Liver (tissue), 9 donors: ENCODE results near the gene ZMYM2. TPM values are rescaled to one million over a fixed set of nuclear protein-coding genes. Genes with fewer than 3 reads are reported as not detected.

Experiments
- DNase-seq: peaks from one replicate; pipeline ENCODE4 v3.0.0-alpha.2; 2017; ENCODE audit warnings: low spot score
- H3K27ac ChIP-seq, 2 donors: one replicate each; pipeline ENCODE4 v1.7.0; 2013; ENCODE audit warnings: inconsistent platforms in 2 of 2, low read length in 2 of 2, control low read depth in 1 of 2, low read depth in 1 of 2, mild to moderate bottlenecking in 1 of 2
- H3K27me3 ChIP-seq, 4 donors: one replicate each; pipeline versions ENCODE4 v1.6.1 to v1.7.0; 2013; ENCODE audit warnings: low read length in 3 of 4, inconsistent platforms in 1 of 4, mild to moderate bottlenecking in 1 of 4, moderate library complexity in 1 of 4; ENCODE audit not compliant: control insufficient read depth in 4 of 4, insufficient read depth in 4 of 4
- H3K36me3 ChIP-seq, 4 donors: one replicate each; pipeline versions ENCODE4 v1.6.1 to v1.7.0; 2013; ENCODE audit warnings: low read length in 3 of 4, mild to moderate bottlenecking in 3 of 4, low read depth in 1 of 4, moderate library complexity in 1 of 4; ENCODE audit not compliant: control insufficient read depth in 4 of 4, insufficient read depth in 3 of 4
- H3K4me1 ChIP-seq, 4 donors: one replicate each; pipeline versions ENCODE4 v1.6.1 to v1.7.0; 2013; ENCODE audit warnings: low read length in 3 of 4, mild to moderate bottlenecking in 3 of 4, moderate library complexity in 1 of 4; ENCODE audit not compliant: control insufficient read depth in 4 of 4, insufficient read depth in 4 of 4
- H3K4me3 ChIP-seq, 3 donors: one replicate each; pipeline versions ENCODE4 v1.6.1 to v1.7.0; 2013; ENCODE audit warnings: low read length in 3 of 3, control low read depth in 1 of 3, low read depth in 1 of 3, mild to moderate bottlenecking in 1 of 3
- H3K9ac ChIP-seq, 2 donors: one replicate each; pipeline ENCODE4 v1.7.0; 2013; ENCODE audit warnings: low read length in 2 of 2, mild to moderate bottlenecking in 2 of 2, moderate library complexity in 2 of 2, control low read depth in 1 of 2, low read depth in 1 of 2
- H3K9me3 ChIP-seq, 4 donors: one replicate each; pipeline versions ENCODE4 v1.6.1 to v1.7.0; 2013; ENCODE audit warnings: low read length in 3 of 4; ENCODE audit not compliant: control insufficient read depth in 4 of 4
- CTCF ChIP-seq: fragments of 150-350 bp; IDR thresholded peaks from 2 replicates; pipeline ENCODE4 v1.5.1; 2017; ENCODE audit warnings: improper control_type of control experiment, low read depth, low read length; ENCODE audit not compliant: missing input control
- EGR1 ChIP-seq, 2 donors: IDR thresholded peaks; 2 replicates each; pipeline ENCODE4 v1.6.1; 2016 to 2018; ENCODE audit warnings: antibody characterized with exemption in 2 of 2, low read depth in 2 of 2
- FOXA1 ChIP-seq: IDR thresholded peaks from 2 replicates; pipeline ENCODE4 v1.6.1; 2016; ENCODE audit warnings: antibody characterized with exemption
- GABPA ChIP-seq, 2 donors: IDR thresholded peaks in 1 of 2; conservative IDR thresholded peaks in 1 of 2; 2 replicates each; pipeline ENCODE4 v1.6.1; 2016; ENCODE audit warnings: antibody characterized with exemption in 2 of 2, mild to moderate bottlenecking in 1 of 2, moderate library complexity in 1 of 2
- HNF4A ChIP-seq, 2 donors: conservative IDR thresholded peaks; 2 replicates each; pipeline ENCODE4 v1.6.1; 2016; ENCODE audit warnings: antibody characterized with exemption in 2 of 2, mild to moderate bottlenecking in 2 of 2
- HNF4G ChIP-seq: IDR thresholded peaks from 2 replicates; pipeline ENCODE4 v1.6.1; 2016; ENCODE audit warnings: antibody characterized with exemption
- JUND ChIP-seq, 2 donors: IDR thresholded peaks; 2 replicates each; pipeline ENCODE4 v1.6.1; 2016; ENCODE audit warnings: antibody characterized with exemption in 2 of 2
- NR2F2 ChIP-seq: IDR thresholded peaks from 2 replicates; pipeline ENCODE4 v1.6.1; 2016; ENCODE audit warnings: antibody characterized with exemption
- RAD21 ChIP-seq, 2 donors: IDR thresholded peaks; 2 replicates each; pipeline ENCODE4 v1.6.1; 2016; ENCODE audit warnings: antibody characterized with exemption in 2 of 2, mild to moderate bottlenecking in 2 of 2
- RXRA ChIP-seq, 2 donors: IDR thresholded peaks; 2 replicates each; pipeline ENCODE4 v1.6.1; 2017 to 2018; ENCODE audit warnings: antibody characterized with exemption in 2 of 2, mild to moderate bottlenecking in 1 of 2
- SP1 ChIP-seq: IDR thresholded peaks from 2 replicates; pipeline ENCODE4 v1.6.1; 2018; ENCODE audit warnings: antibody characterized with exemption, mild to moderate bottlenecking
- TAF1 ChIP-seq: conservative IDR thresholded peaks from 2 replicates; pipeline ENCODE4 v1.6.1; 2016; ENCODE audit warnings: antibody characterized with exemption, mild to moderate bottlenecking
- YY1 ChIP-seq: IDR thresholded peaks from 2 replicates; pipeline ENCODE4 v1.6.1; 2016; ENCODE audit warnings: antibody characterized with exemption, mild to moderate bottlenecking
- WGBS: extraction: QIAGEN DNeasy Blood & Tissue Kit; methylation state at CpG from one replicate; pipeline ENCODE4 v1.1.7; 2013; 5-methylcytosine and 5-hydroxymethylcytosine counted together
- polyA plus RNA-seq, 2 donors: library from polyadenylated mRNA; stranded (reverse) in 1 of 2; unstranded in 1 of 2; fragments of 200-250 nt in 1 of 2; fragments of >200 nt in 1 of 2; fragmentation: Nextera tagmentation in 1 of 2; extraction: Ambion mirVana in 1 of 2; gene quantifications; one replicate each; pipeline versions ENCODE4 v1.2.1 to v1.2.3, GENCODE V29; 2013 to 2015
- total RNA-seq, 2 donors: library from RNA; depleted of rRNA; stranded (reverse); fragments of >200 nt; gene quantifications; one replicate each; pipeline ENCODE4 v1.2.3, GENCODE V29; 2014
- TF ChIP-seq, protein P1 (sequence below): IDR thresholded peaks from 2 replicates; pipeline ENCODE4 v1.6.1; 2016; ENCODE audit warnings: antibody characterized with exemption
- TF ChIP-seq, protein P2 (sequence below): IDR thresholded peaks from 2 replicates; pipeline ENCODE4 v1.6.1; 2016; ENCODE audit warnings: antibody characterized with exemption
- TF ChIP-seq, protein P3 (sequence below): IDR thresholded peaks from 2 replicates; pipeline ENCODE4 v1.6.1; 2016; ENCODE audit warnings: antibody characterized with exemption
- TF ChIP-seq, protein P4 (sequence below): IDR thresholded peaks from 2 replicates; pipeline ENCODE4 v1.6.1; 2016; ENCODE audit warnings: antibody characterized with exemption, mild to moderate bottlenecking
- donor health status: healthy.
- donor health status: healthy.
- donor health status: healthy.
- donor health status: healthy.
- donor health status: healthy.

The ZMYM2 gene
- total and polyA plus RNA-seq, 4 donors, result 8.7 to 40.8 (median 18.5) TPM

DNA sequence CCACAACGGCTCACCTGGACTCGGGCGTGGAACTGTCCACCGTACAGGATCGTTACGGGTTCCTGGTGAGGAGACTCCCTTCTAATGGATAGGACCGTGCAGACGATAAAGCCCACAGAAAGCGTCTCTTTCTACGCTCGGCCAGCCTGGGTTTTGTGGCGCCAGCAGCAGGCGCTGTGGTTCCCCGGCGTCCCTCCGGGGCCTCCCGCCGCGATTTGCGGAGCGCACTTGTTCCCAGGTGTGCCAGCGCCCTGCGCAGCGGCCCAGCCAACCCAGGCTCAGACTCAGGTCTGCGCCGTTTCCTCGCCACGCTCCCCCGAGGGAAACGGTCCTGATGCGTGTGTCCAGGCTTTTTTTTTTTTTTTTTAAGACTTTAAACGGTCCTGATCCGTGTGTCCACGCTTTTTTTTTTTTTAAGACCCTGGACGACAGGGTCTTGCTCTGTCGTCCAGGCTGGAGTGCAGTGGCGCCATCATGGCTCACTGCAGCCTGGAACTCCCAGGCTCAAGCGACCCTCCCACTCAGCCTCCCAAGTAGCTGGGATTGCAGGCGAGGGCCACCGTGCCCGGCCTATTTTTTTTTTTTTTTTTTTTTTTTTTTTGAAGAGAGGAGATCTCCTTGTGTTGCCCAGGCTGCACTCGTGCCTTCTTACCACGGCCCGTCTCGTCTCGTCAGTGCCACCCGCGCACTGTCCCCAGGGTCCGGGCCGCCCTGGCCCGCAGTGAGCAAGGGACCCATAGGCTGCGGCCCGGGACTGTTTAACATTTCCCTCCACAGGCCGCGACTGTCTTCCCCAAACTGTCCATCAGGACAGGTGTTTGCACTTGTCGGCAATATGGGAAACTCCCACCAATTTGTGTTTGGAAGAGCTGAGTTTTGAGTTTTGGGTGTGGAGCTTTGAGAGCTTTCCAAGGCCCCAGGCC, 178.5 kb downstream of the ZMYM2 start (continued):
- TF ChIP-seq CTCF (peak; percentile 20), YY1 (no peak), HNF4G (no peak), FOXA1 (no peak), NR2F2 (no peak), RAD21 (IDR thresholded peaks at IDR 0.05) (peak; percentile 31 to 69), EGR1 (IDR thresholded peaks at IDR 0.05; ENCODE audit: low read depth in 2 of 2) (no peak)
- TF ChIP-seq, protein P1, sequence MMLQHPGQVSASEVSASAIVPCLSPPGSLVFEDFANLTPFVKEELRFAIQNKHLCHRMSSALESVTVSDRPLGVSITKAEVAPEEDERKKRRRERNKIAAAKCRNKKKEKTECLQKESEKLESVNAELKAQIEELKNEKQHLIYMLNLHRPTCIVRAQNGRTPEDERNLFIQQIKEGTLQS, result no peak
- TF ChIP-seq, protein P2, sequence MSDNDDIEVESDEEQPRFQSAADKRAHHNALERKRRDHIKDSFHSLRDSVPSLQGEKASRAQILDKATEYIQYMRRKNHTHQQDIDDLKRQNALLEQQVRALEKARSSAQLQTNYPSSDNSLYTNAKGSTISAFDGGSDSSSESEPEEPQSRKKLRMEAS, result no peak

- no peak overlapping the region for H3K4me3 ChIP-seq
- peaks cover 0 to 2% (median under 1%) of the 10 kb centered on the region in 4 donors for H3K27me3 ChIP-seq
- no peak overlapping the region for H3K9ac ChIP-seq
- no peak overlapping the region for H3K27ac ChIP-seq
- no peak for DNase-seq
- WGBS, result 78% methylated on average over 2 of the region's 2 CpGs
- TF ChIP-seq HNF4G (no peak), NR2F2 (no peak), SP1 (no peak), TAF1 (no peak), GABPA (IDR thresholded peaks at IDR 0.05 in 1 of 2, conservative IDR thresholded peaks at IDR 0.05 in 1 of 2) (no peak), RXRA (IDR thresholded peaks at IDR 0.05) (no peak), JUND (IDR thresholded peaks at IDR 0.05) (no peak)
- H3K9me3 ChIP-seq, result no peaks in the 10 kb centered on the region
- no peaks in the 10 kb centered on the region for H3K36me3 ChIP-seq
- H3K4me1 ChIP-seq, result peaks cover 0 to 6% (median 1%) of the 10 kb centered on the region in 4 donors
These were observed 179.3 kb downstream of the ZMYM2 start for GRCh38 chr13:20137875-20138274.

GRCh38 chr13:20140487-20140886, 182.0 kb downstream of the ZMYM2 start:
- 84% methylated on average over 4 of the region's 4 CpGs for WGBS
- Histone ChIP-seq H3K4me1 (peaks cover 0 to 6% (median 1%) of the 10 kb centered on the region in 4 donors), H3K36me3 (no peaks in the 10 kb centered on the region), H3K9me3 (no peaks in the 10 kb centered on the region), H3K4me3 (no peak overlapping the region), H3K27ac (no peak overlapping the region), H3K9ac (no peak overlapping the region), H3K27me3 (peaks cover 0 to 6% (median 2%) of the 10 kb centered on the region in 4 donors)
- no peak for DNase-seq
- TF ChIP-seq, protein P1, result no peak
- TF ChIP-seq, protein P3, sequence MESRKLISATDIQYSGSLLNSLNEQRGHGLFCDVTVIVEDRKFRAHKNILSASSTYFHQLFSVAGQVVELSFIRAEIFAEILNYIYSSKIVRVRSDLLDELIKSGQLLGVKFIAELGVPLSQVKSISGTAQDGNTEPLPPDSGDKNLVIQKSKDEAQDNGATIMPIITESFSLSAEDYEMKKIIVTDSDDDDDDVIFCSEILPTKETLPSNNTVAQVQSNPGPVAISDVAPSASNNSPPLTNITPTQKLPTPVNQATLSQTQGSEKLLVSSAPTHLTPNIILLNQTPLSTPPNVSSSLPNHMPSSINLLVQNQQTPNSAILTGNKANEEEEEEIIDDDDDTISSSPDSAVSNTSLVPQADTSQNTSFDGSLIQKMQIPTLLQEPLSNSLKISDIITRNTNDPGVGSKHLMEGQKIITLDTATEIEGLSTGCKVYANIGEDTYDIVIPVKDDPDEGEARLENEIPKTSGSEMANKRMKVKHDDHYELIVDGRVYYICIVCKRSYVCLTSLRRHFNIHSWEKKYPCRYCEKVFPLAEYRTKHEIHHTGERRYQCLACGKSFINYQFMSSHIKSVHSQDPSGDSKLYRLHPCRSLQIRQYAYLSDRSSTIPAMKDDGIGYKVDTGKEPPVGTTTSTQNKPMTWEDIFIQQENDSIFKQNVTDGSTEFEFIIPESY, result no peak
- TF ChIP-seq SP1, result no peak
- TF ChIP-seq, protein P4, sequence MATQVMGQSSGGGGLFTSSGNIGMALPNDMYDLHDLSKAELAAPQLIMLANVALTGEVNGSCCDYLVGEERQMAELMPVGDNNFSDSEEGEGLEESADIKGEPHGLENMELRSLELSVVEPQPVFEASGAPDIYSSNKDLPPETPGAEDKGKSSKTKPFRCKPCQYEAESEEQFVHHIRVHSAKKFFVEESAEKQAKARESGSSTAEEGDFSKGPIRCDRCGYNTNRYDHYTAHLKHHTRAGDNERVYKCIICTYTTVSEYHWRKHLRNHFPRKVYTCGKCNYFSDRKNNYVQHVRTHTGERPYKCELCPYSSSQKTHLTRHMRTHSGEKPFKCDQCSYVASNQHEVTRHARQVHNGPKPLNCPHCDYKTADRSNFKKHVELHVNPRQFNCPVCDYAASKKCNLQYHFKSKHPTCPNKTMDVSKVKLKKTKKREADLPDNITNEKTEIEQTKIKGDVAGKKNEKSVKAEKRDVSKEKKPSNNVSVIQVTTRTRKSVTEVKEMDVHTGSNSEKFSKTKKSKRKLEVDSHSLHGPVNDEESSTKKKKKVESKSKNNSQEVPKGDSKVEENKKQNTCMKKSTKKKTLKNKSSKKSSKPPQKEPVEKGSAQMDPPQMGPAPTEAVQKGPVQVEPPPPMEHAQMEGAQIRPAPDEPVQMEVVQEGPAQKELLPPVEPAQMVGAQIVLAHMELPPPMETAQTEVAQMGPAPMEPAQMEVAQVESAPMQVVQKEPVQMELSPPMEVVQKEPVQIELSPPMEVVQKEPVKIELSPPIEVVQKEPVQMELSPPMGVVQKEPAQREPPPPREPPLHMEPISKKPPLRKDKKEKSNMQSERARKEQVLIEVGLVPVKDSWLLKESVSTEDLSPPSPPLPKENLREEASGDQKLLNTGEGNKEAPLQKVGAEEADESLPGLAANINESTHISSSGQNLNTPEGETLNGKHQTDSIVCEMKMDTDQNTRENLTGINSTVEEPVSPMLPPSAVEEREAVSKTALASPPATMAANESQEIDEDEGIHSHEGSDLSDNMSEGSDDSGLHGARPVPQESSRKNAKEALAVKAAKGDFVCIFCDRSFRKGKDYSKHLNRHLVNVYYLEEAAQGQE, result no peak
- no peak for TF ChIP-seq JUND (IDR thresholded peaks at IDR 0.05)
- TF ChIP-seq, protein P2, result no peak
- no peak for TF ChIP-seq CTCF
- no peak for TF ChIP-seq RXRA (IDR thresholded peaks at IDR 0.05)
- TF ChIP-seq RAD21 (IDR thresholded peaks at IDR 0.05), result no peak
- TF ChIP-seq TAF1, result no peak
- TF ChIP-seq HNF4A (conservative IDR thresholded peaks at IDR 0.05), result no peak
- TF ChIP-seq FOXA1, result no peak
- TF ChIP-seq YY1, result no peak
